SK-N-SH (cell line): ENCODE measurements around the gene AUTS2. TPM values are rescaled to one million over a fixed set of nuclear protein-coding genes. Genes with fewer than 3 reads are reported as not detected.

Experiments used
- CTCF ChIA-PET: fragments of 300-600, 350-600 bp; formaldehyde crosslinking; extraction: SDS; loops from one replicate; lab custom pipeline; 2021; lab: Yijun Ruan, JAX
- POLR2A ChIA-PET: fragments of 350-600 bp; sonication (Branson Sonifier 250); formaldehyde crosslinking; extraction: SDS; loops from one replicate; lab custom pipeline; 2020; ENCODE audit warnings: antibody characterized with exemption, inconsistent platforms; lab: Yijun Ruan, JAX
- DNase-seq: peaks from one replicate; pipeline ENCODE4 v3.0.0; 2012
- H2AFZ ChIP-seq: fragments of 200-600 bp; sonication (generic); 2 replicates; pipeline ENCODE4 v1.8.1; 2016; ENCODE audit warnings: antibody characterized with exemption, mild to moderate bottlenecking, low read depth
- H3F3A ChIP-seq: fragments of 200-600 bp; sonication (generic); replicated peaks from 2 replicates; pipeline ENCODE3; 2016; ENCODE audit warnings: antibody characterized with exemption, mild to moderate bottlenecking; ENCODE audit not compliant: insufficient read depth
- H3K27ac ChIP-seq, 2 experiments: fragments of 200-500 bp in 1 of 2; fragments of 200-600 bp in 1 of 2; sonication (Bioruptor generic) in 1 of 2; sonication (generic), shearing (Covaris generic) in 1 of 2; 2 replicates each; pipeline versions ENCODE4 v1.5.1 to v1.6.1; 2014 to 2016; ENCODE audit warnings: low read depth in 2 of 2, inconsistent platforms in 1 of 2, low read length in 1 of 2, mild to moderate bottlenecking in 1 of 2, mixed read lengths in 1 of 2
- H3K27me3 ChIP-seq: fragments of 200-600 bp; sonication (generic), shearing (Covaris generic); 2 replicates; pipeline ENCODE4 v1.6.1; 2016; ENCODE audit warnings: mixed run types; ENCODE audit not compliant: insufficient read depth
- H3K36me3 ChIP-seq, 2 experiments: fragments of 200-500 bp in 1 of 2; fragments of 200-600 bp in 1 of 2; sonication (Bioruptor generic) in 1 of 2; sonication (generic) in 1 of 2; replicated peaks in 1 of 2; 2 replicates each; pipeline versions ENCODE3 to v1.5.1; 2014 to 2016; ENCODE audit warnings: low read length in 1 of 2, mild to moderate bottlenecking in 1 of 2; ENCODE audit not compliant: insufficient read depth in 2 of 2, control insufficient read depth in 1 of 2
- H3K4me1 ChIP-seq, 2 experiments: fragments of 200-500 bp in 1 of 2; fragments of 200-600 bp in 1 of 2; sonication (Bioruptor generic) in 1 of 2; sonication (generic), shearing (Covaris generic) in 1 of 2; 2 replicates each; pipeline versions ENCODE4 v1.5.1 to v1.6.1; 2014 to 2016; ENCODE audit warnings: low read depth in 1 of 2, low read length in 1 of 2, mixed run types in 1 of 2; ENCODE audit not compliant: insufficient read depth in 2 of 2, control insufficient read depth in 1 of 2
- H3K4me2 ChIP-seq: fragments of 200-600 bp; sonication (generic), shearing (Covaris generic); 2 replicates; pipeline ENCODE4 v1.6.1; 2017; ENCODE audit warnings: mixed run types
- H3K4me3 ChIP-seq, 2 experiments: fragments of 200-500 bp in 1 of 2; fragments of 200-600 bp in 1 of 2; sonication (Bioruptor generic) in 1 of 2; sonication (generic), shearing (Covaris generic) in 1 of 2; 2 replicates each; pipeline versions ENCODE4 v1.5.1 to v1.8.1; 2014 to 2016; ENCODE audit warnings: low read depth in 2 of 2, inconsistent platforms in 1 of 2, low read length in 1 of 2, mild to moderate bottlenecking in 1 of 2, mixed read lengths in 1 of 2, moderate library complexity in 1 of 2
- H3K79me2 ChIP-seq: fragments of 200-600 bp; sonication (generic); 2 replicates; pipeline ENCODE4 v1.8.1; 2017; ENCODE audit warnings: mild to moderate bottlenecking; ENCODE audit not compliant: insufficient read depth
- H3K9ac ChIP-seq: fragments of 200-600 bp; sonication (generic); 2 replicates; pipeline ENCODE4 v1.6.1; 2017; ENCODE audit warnings: mixed run types
- H3K9me2 ChIP-seq: fragments of 200-600 bp; sonication (generic); 2 replicates; pipeline ENCODE4 v1.6.1; 2017; ENCODE audit warnings: mixed run types
- H3K9me3 ChIP-seq: fragments of 200-600 bp; sonication (generic); 2 replicates; pipeline ENCODE4 v1.6.1; 2017; ENCODE audit warnings: mixed run types, mild to moderate bottlenecking, moderate library complexity
- H4K20me1 ChIP-seq: fragments of 200-600 bp; sonication (generic); 2 replicates; pipeline ENCODE4 v1.6.1; 2017; ENCODE audit warnings: mild to moderate bottlenecking, mixed run types; ENCODE audit not compliant: insufficient read depth
- CHD2 ChIP-seq: fragments of 150-350 bp; IDR thresholded peaks from 2 replicates; pipeline ENCODE4 v1.6.1; 2018; ENCODE audit warnings: low read length; ENCODE audit not compliant: partially characterized antibody
- CTCF ChIP-seq: fragments of 200-600 bp; sonication (generic); IDR thresholded peaks from 2 replicates; pipeline ENCODE4 v1.6.1; 2017; ENCODE audit warnings: antibody characterized with exemption, mild to moderate bottlenecking, moderate library complexity
- EP300 ChIP-seq, 2 experiments: IDR thresholded peaks; 2 replicates each; pipeline versions ENCODE4 v1.4.0 to v1.6.1; 2012; ENCODE audit warnings: borderline replicate concordance in 1 of 2, low read depth in 1 of 2, low read length in 1 of 2
- FOSL2 ChIP-seq: IDR thresholded peaks from 2 replicates; pipeline ENCODE4 v1.4.0; 2012; ENCODE audit warnings: low read depth, mild to moderate bottlenecking, moderate library complexity, borderline replicate concordance
- GABPA ChIP-seq: IDR thresholded peaks from 2 replicates; pipeline ENCODE4 v1.4.0; 2012; ENCODE audit warnings: low read depth, mild to moderate bottlenecking
- GATA2 ChIP-seq: sonication (generic); formaldehyde crosslinking; IDR thresholded peaks from 2 replicates; pipeline ENCODE4 v1.5.0; 2020; ENCODE audit warnings: mild to moderate bottlenecking, missing genetic modification reagents
- JUND ChIP-seq: IDR thresholded peaks from 2 replicates; pipeline ENCODE4 v1.4.0; 2012
- MAX ChIP-seq: IDR thresholded peaks from 2 replicates; pipeline ENCODE4 v1.4.0; 2012; ENCODE audit warnings: low read depth
- MEF2A ChIP-seq: IDR thresholded peaks from 2 replicates; pipeline ENCODE4 v1.4.0; 2012; ENCODE audit warnings: low read depth, borderline replicate concordance
- NRF1 ChIP-seq: IDR thresholded peaks from 2 replicates; pipeline ENCODE4 v1.6.1; 2012; ENCODE audit warnings: low read depth, mild to moderate bottlenecking, low read length
- RAD21 ChIP-seq: IDR thresholded peaks from 2 replicates; pipeline ENCODE4 v1.6.1; 2012; ENCODE audit warnings: mild to moderate bottlenecking, low read length
- RCOR1 ChIP-seq: fragments of 150-350 bp; IDR thresholded peaks from 2 replicates; pipeline ENCODE4 v1.6.1; 2017; ENCODE audit warnings: antibody characterized with exemption, low read length
- REST ChIP-seq: IDR thresholded peaks from 2 replicates; pipeline ENCODE4 v1.6.1; 2012; ENCODE audit warnings: mild to moderate bottlenecking, low read depth, low read length, moderate library complexity
- RXRA ChIP-seq: IDR thresholded peaks from 2 replicates; pipeline ENCODE4 v1.4.0; 2012; ENCODE audit warnings: low read depth, mild to moderate bottlenecking, borderline replicate concordance
- SIN3A ChIP-seq: IDR thresholded peaks from 2 replicates; pipeline ENCODE4 v1.6.1; 2012; ENCODE audit warnings: low read depth, mild to moderate bottlenecking, low read length, moderate library complexity, borderline replicate concordance
- SMC3 ChIP-seq: IDR thresholded peaks from 2 replicates; pipeline ENCODE4 v1.6.1; 2012; ENCODE audit warnings: low read depth, low read length, improper control_type of control experiment
- ZBTB33 ChIP-seq: IDR thresholded peaks from 2 replicates; pipeline ENCODE4 v1.4.0; 2012; ENCODE audit warnings: low read depth, borderline replicate concordance
- WGBS: methylation state at CpG from one replicate; pipeline ENCODE4 v1.1.6; 2017; ENCODE audit warnings: low lambda C conversion rate; 5-methylcytosine and 5-hydroxymethylcytosine counted together
- polyA plus RNA-seq, 3 experiments: library from polyadenylated mRNA; depleted of rRNA; stranded (reverse); fragments of >200 nt; gene quantifications; 2 replicates each; pipeline ENCODE4 v1.2.3, GENCODE V29; 2012

Gene AUTS2
- polyA plus RNA-seq, 1 of the 3 experiments (the other 2 are of a cell fraction), result 15.6 TPM

- Histone ChIP-seq H3K9me2 (no peaks in the 10 kb centered on the region), H2AFZ (peak overlapping the region; percentile 52; the same call in 1 of the 2 replicates), H3K4me3 (no peak overlapping the region; a peak in 1 of 4 replicates), H3K79me2 (no peaks in the 10 kb centered on the region), H3K4me2 (peak overlapping the region; percentile 24), H3K9me3 (no peaks in the 10 kb centered on the region), H3F3A (no peaks in the 10 kb centered on the region), H3K9ac (no peak overlapping the region), H3K27me3 (no peaks in the 10 kb centered on the region), H3K27ac (no peak overlapping the region)
- 26% methylated on average over 18 of the region's 29 CpGs for WGBS
- CTCF ChIA-PET, result interaction anchor here (0.6 to 4.9 kb wide), 37 partner anchors 9 to 912 kb away, joined by 3 to 48 read pairs (median 4); no protein-coding TSS in a partner anchor
- peak; percentile 81 for DNase-seq
- POLR2A ChIA-PET, result no interaction called here
- peak; percentile 80 for TF ChIP-seq SMC3
- no peak for TF ChIP-seq ZBTB33
- TF ChIP-seq MEF2A, result no peak
- TF ChIP-seq RXRA, result no peak
- TF ChIP-seq CHD2, result no peak
- TF ChIP-seq NRF1, result 0 out of 2 replicates have a peak, but pooled peaks have one; percentile 2
- no peak for TF ChIP-seq FOSL2
- TF ChIP-seq GATA2 (CRISPR knock-in tag), result no peak
- no peak for TF ChIP-seq REST
- TF ChIP-seq JUND, result no peak
- TF ChIP-seq SIN3A, result no peak
- TF ChIP-seq RAD21, result peak; percentile 83
- TF ChIP-seq EP300 (IDR thresholded peaks at IDR 0.05; ENCODE audit: borderline replicate concordance in 1 of 2, low read depth in 1 of 2, low read length in 1 of 2), result no peak
- TF ChIP-seq GABPA, result no peak
- TF ChIP-seq CTCF, result peak; percentile 88
- no peak for TF ChIP-seq MAX
- no peak for TF ChIP-seq RCOR1
- TF ChIP-seq, all 33 proteins: peak for 4
- Histone ChIP-seq H3K36me3 (no peaks in the 10 kb centered on the region), H3K4me1 (no peaks in the 10 kb centered on the region; a peak in 1 of 4 replicates), H4K20me1 (no peaks in the 10 kb centered on the region)
Observed at GRCh38 chr7:70829221-70830059, 1231.2 kb downstream of the AUTS2 start.
